HepG2 (cell line): Measurements from ENCODE around the gene CACNA1C. TPM values are rescaled to one million over a fixed set of nuclear protein-coding genes. Genes with fewer than 3 reads are reported as not detected.

Experiments used
- ATAC-seq: fragments of 200-7000 bp; cut with Tn5 transposase; 3 replicates; pipeline ENCODE4 v1.9.1; 2020; ENCODE audit warnings: mild to moderate bottlenecking, moderate library complexity
- BruUV-seq: library from RNA; stranded (reverse); fragments of 400-500 nt; replicated peaks from 2 replicates; lab custom pipeline; 2021; lab: Mats Ljungman, UMichigan
- CTCF ChIA-PET: fragments of 300-600 bp; formaldehyde crosslinking; extraction: SDS; loops from one replicate; lab custom pipeline; 2021; ENCODE audit warnings: low total read pairs, inconsistent platforms, low intra/inter-chr PET ratio; lab: Yijun Ruan, JAX
- POLR2A ChIA-PET: fragments of 350-600 bp; sonication (Branson Sonifier 250); formaldehyde crosslinking; loops from one replicate; lab custom pipeline; 2020; ENCODE audit warnings: antibody characterized with exemption, inconsistent platforms; lab: Yijun Ruan, JAX
- DNase-seq: peaks from one replicate; pipeline ENCODE4 v3.0.0-alpha.2; 2015; ENCODE audit warnings: low spot score
- FAIRE-seq: peaks from 3 replicates; lab custom pipeline; 2011; peaks lifted over from hg19 to GRCh38; lab: Jason Lieb, UNC
- H2AFZ ChIP-seq: one replicate; pipeline ENCODE4 v1.6.1; 2011; ENCODE audit warnings: low read length, inconsistent platforms
- H3K27ac ChIP-seq: fragments of 300-600 bp; 3 replicates; pipeline ENCODE4 v1.8.0; 2011; ENCODE audit warnings: mixed run types, mild to moderate bottlenecking, mixed read lengths, low read length, inconsistent platforms; ENCODE audit not compliant: insufficient read depth; ENCODE audit errors: extremely low read length
- H3K27me3 ChIP-seq, 2 experiments: fragments of 200-600 bp in 1 of 2; 2 replicates in 1 of 2; 3 replicates in 1 of 2; pipeline versions ENCODE4 v1.6.0 to v1.8.0; 2011; ENCODE audit warnings: low read length in 2 of 2, mild to moderate bottlenecking in 2 of 2, moderate library complexity in 2 of 2, inconsistent platforms in 1 of 2; ENCODE audit not compliant: insufficient read depth in 2 of 2, control insufficient read depth in 1 of 2
- H3K36me3 ChIP-seq, 2 experiments: fragments of 200-600 bp in 1 of 2; replicated peaks in 1 of 2; 2 replicates in 1 of 2; 3 replicates in 1 of 2; pipeline versions ENCODE4 v1.5.1 to v1.8.0; 2011; ENCODE audit warnings: low read length in 2 of 2, inconsistent platforms in 1 of 2; ENCODE audit not compliant: insufficient read depth in 2 of 2, control insufficient read depth in 1 of 2
- H3K4me1 ChIP-seq: 2 replicates; pipeline ENCODE4 v1.5.1; 2012; ENCODE audit warnings: low read length, inconsistent platforms; ENCODE audit not compliant: insufficient read depth
- H3K4me2 ChIP-seq: 2 replicates; pipeline ENCODE4 v1.6.0; 2011; ENCODE audit warnings: low read depth, low read length, inconsistent platforms
- H3K4me3 ChIP-seq, 3 experiments: fragments of 200-600 bp in 1 of 3; sonication (generic), shearing (Covaris generic) in 1 of 3; replicated peaks in 1 of 3; 2 replicates each; pipeline ENCODE4 v1.5.1; 2011 to 2016; ENCODE audit warnings: low read length in 3 of 3, inconsistent platforms in 2 of 3, low read depth in 2 of 3, mild to moderate bottlenecking in 2 of 3, control low read depth in 1 of 3, mixed read lengths in 1 of 3; ENCODE audit not compliant: insufficient read depth in 1 of 3
- H3K79me2 ChIP-seq: one replicate; pipeline ENCODE4 v1.6.1; 2011; ENCODE audit warnings: low read length, inconsistent platforms; ENCODE audit not compliant: insufficient read depth
- H3K9ac ChIP-seq: 2 replicates; pipeline ENCODE4 v1.6.0; 2011; ENCODE audit warnings: mild to moderate bottlenecking, low read depth, low read length, inconsistent platforms; ENCODE audit not compliant: insufficient read depth
- H3K9me3 ChIP-seq: 2 replicates; pipeline ENCODE4 v1.5.1; 2012; ENCODE audit warnings: mild to moderate bottlenecking, low read length
- H4K20me1 ChIP-seq: 2 replicates; pipeline ENCODE4 v1.6.0; 2011; ENCODE audit warnings: inconsistent platforms, mild to moderate bottlenecking, low read length, moderate library complexity; ENCODE audit not compliant: insufficient read depth
- BRD4 ChIP-seq: sonication (generic); formaldehyde crosslinking; IDR thresholded peaks from 2 replicates; pipeline ENCODE4 v1.4.0; 2020; ENCODE audit warnings: missing genetic modification reagents
- GLI4 ChIP-seq: sonication (generic); formaldehyde crosslinking; IDR thresholded peaks from 2 replicates; pipeline ENCODE4 v1.5.1; 2020; ENCODE audit warnings: missing genetic modification reagents, mild to moderate bottlenecking, moderate library complexity, borderline replicate concordance
- RARG ChIP-seq: sonication (generic); formaldehyde crosslinking; IDR thresholded peaks from 2 replicates; pipeline ENCODE4 v1.4.0; 2020; ENCODE audit warnings: low read depth, mild to moderate bottlenecking, missing genetic modification reagents
- RCOR2 ChIP-seq: IDR thresholded peaks from 2 replicates; pipeline ENCODE4 v1.6.1; 2016; ENCODE audit warnings: missing biosample characterization, missing genetic modification reagents
- REXO4 ChIP-seq: sonication (generic); formaldehyde crosslinking; IDR thresholded peaks from 2 replicates; pipeline ENCODE4 v1.8.0; 2022; ENCODE audit warnings: missing genetic modification reagents, mild to moderate bottlenecking, borderline replicate concordance
- SETDB1 ChIP-seq: sonication (generic); formaldehyde crosslinking; IDR thresholded peaks from 2 replicates; pipeline ENCODE4 v1.5.1; 2020; ENCODE audit warnings: missing genetic modification reagents, mild to moderate bottlenecking, borderline replicate concordance
- ZFP36L1 ChIP-seq: sonication (generic); formaldehyde crosslinking; IDR thresholded peaks from 2 replicates; pipeline ENCODE4 v1.8.0; 2022; ENCODE audit warnings: mild to moderate bottlenecking, missing genetic modification reagents, moderate library complexity
- ZNF329 ChIP-seq: sonication (generic); formaldehyde crosslinking; IDR thresholded peaks from 2 replicates; pipeline ENCODE4 v1.9.0; 2021; ENCODE audit warnings: low read depth, mild to moderate bottlenecking, missing genetic modification reagents
- ZNF878 ChIP-seq: sonication (generic); formaldehyde crosslinking; IDR thresholded peaks from 2 replicates; pipeline ENCODE4 v1.8.1; 2023; ENCODE audit warnings: mild to moderate bottlenecking, missing genetic modification reagents, moderate library complexity
- WGBS: methylation state at CpG from one replicate; pipeline ENCODE4 v1.1.6; 2017; ENCODE audit warnings: low lambda C conversion rate; 5-methylcytosine and 5-hydroxymethylcytosine counted together
- in situ Hi-C: cut with HindIII; loops from 2 replicates; pipeline ENCODE4 v1.10.0; 2017; ENCODE audit warnings: low pct_unique_long_range_greater_than_20kb; ENCODE audit not compliant: extremely low pct_ligation_motif_present
- intact Hi-C: fragments of 100-400 bp; cut with micrococcal nuclease; formaldehyde crosslinking; loops from one replicate; pipeline ENCODE4 v1.10.0; 2022; ENCODE audit not compliant: unreplicated experiment
- polyA plus RNA-seq, 8 experiments: library from polyadenylated mRNA; depleted of rRNA in 3 of 8; stranded (reverse) in 7 of 8; unstranded in 1 of 8; fragments of >200 nt; fragmentation: Illumina TruSeq in 4 of 8; extraction: Trizol in 4 of 8; gene quantifications; 2 replicates each; pipeline versions ENCODE4 v1.2.1 to v1.2.3, GENCODE V29; 2011 to 2016; ENCODE audit warnings: low read depth in 4 of 8, missing spikeins in 1 of 8, mixed read lengths in 1 of 8; ENCODE audit not compliant: insufficient read depth in 1 of 8
- total RNA-seq, 5 experiments: library from RNA; depleted of rRNA; stranded (reverse); fragments of >200 nt; fragmentation: Illumina TruSeq; extraction: Trizol; gene quantifications; 2 replicates each; pipeline ENCODE4 v1.2.3, GENCODE V29; 2016; ENCODE audit warnings: low read depth in 1 of 5
- TF ChIP-seq, protein P1 (sequence below): sonication (generic); formaldehyde crosslinking; IDR thresholded peaks from 2 replicates; pipeline ENCODE4 v1.5.1; 2020; ENCODE audit warnings: mild to moderate bottlenecking, moderate library complexity, missing genetic modification reagents
- TF ChIP-seq, protein P2 (sequence below): sonication (generic); formaldehyde crosslinking; IDR thresholded peaks from 2 replicates; pipeline ENCODE4 v1.9.0; 2021; ENCODE audit warnings: missing genetic modification reagents, mild to moderate bottlenecking, borderline replicate concordance

The CACNA1C gene
- total and polyA plus RNA-seq, 2 of the 13 experiments (the other 11 are each of a cell fraction or from before 2014, with no cell fraction given), result not detected

DNA sequence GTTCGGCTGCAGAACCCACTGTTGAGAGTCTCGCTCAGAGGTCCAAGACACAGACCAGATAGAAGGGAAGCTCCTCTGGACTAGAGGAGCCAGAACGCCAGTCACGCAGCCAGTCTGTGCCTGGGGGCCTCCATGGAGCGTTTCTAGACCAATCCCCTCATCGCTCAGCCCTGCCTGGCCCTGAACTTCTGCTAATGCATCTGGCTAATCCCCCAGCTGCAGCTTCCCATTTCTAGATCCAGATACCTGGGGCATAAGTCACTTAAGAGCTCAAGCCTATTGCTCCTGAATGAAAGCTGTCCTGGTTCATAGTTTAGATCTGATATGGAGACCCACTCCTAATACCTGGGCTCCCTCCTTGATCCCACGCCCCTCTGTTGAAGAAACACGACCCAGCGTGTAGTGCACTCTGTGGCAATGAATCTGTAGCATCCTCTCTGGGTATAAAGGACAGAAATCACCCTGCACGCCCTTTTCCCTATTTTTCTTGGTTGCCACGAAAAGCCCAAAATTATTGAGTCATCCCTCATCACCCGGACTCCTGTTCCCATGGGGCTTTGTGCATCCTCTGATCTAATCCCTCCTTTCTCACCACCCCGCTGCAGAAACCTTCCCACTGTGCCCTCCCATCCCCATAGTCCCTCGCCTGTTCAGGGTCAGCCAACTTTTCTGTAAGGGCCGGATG is 400.4 kb downstream of the CACNA1C start:
- 2% methylated on average over 10 of the region's 15 CpGs for WGBS

More for the DNA sequence above, 400.4 kb downstream of the CACNA1C start:
- Histone ChIP-seq H4K20me1 (no peaks in the 10 kb centered on the region), H3K27ac (no peak overlapping the region), H3K27me3 (peaks cover 8 to 49% of the 10 kb centered on the region in 2 experiments; a peak in 4 of 5 replicates), H3K36me3 (no peaks in the 10 kb centered on the region), H2AFZ (no peak overlapping the region), H3K9ac (no peak overlapping the region), H3K4me3 (no peak overlapping the region), H3K79me2 (no peaks in the 10 kb centered on the region), H3K4me2 (no peak overlapping the region), H3K9me3 (no peaks in the 10 kb centered on the region), H3K4me1 (no peaks in the 10 kb centered on the region)
- DNase-seq (no peak), ATAC-seq (no peak), FAIRE-seq (no peak)
- CTCF ChIA-PET, result no interaction called here
- TF ChIP-seq, protein P1, sequence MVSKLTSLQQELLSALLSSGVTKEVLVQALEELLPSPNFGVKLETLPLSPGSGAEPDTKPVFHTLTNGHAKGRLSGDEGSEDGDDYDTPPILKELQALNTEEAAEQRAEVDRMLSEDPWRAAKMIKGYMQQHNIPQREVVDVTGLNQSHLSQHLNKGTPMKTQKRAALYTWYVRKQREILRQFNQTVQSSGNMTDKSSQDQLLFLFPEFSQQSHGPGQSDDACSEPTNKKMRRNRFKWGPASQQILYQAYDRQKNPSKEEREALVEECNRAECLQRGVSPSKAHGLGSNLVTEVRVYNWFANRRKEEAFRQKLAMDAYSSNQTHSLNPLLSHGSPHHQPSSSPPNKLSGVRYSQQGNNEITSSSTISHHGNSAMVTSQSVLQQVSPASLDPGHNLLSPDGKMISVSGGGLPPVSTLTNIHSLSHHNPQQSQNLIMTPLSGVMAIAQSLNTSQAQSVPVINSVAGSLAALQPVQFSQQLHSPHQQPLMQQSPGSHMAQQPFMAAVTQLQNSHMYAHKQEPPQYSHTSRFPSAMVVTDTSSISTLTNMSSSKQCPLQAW (CRISPR knock-in tag), result no peak
- TF ChIP-seq REXO4 (CRISPR knock-in tag) (no peak), ZNF329 (CRISPR knock-in tag) (no peak), RARG (no peak), SETDB1 (CRISPR knock-in tag) (no peak), GLI4 (CRISPR knock-in tag) (no peak), RCOR2 (CRISPR knock-in tag) (no peak), BRD4 (CRISPR knock-in tag) (no peak), ZNF878 (CRISPR knock-in tag) (no peak), ZFP36L1 (CRISPR knock-in tag) (no peak)
- TF ChIP-seq, protein P2, sequence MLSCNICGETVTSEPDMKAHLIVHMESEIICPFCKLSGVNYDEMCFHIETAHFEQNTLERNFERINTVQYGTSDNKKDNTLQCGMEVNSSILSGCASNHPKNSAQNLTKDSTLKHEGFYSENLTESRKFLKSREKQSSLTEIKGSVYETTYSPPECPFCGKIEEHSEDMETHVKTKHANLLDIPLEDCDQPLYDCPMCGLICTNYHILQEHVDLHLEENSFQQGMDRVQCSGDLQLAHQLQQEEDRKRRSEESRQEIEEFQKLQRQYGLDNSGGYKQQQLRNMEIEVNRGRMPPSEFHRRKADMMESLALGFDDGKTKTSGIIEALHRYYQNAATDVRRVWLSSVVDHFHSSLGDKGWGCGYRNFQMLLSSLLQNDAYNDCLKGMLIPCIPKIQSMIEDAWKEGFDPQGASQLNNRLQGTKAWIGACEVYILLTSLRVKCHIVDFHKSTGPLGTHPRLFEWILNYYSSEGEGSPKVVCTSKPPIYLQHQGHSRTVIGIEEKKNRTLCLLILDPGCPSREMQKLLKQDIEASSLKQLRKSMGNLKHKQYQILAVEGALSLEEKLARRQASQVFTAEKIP (CRISPR knock-in tag), result no peak
- no TSS peak for BruUV-seq
- POLR2A ChIA-PET, result no interaction called here
- in situ Hi-C loops, result no loop called here
- intact Hi-C loops, result no loop called here
